Suprapubic skin (tissue), 4 donors: ENCODE measurements around the gene MRPL3.

Experiments used
- CTCF ChIP-seq, 2 donors: fragments of 200-600 bp in 1 of 2; fragments of 450-650 bp in 1 of 2; sonication (generic) in 1 of 2; IDR thresholded peaks; one replicate each; pipeline ENCODE4 v1.5.1; 2016 to 2019; ENCODE audit warnings: antibody characterized with exemption in 2 of 2, mild to moderate bottlenecking in 1 of 2, moderate library complexity in 1 of 2
- EP300 ChIP-seq: sonication (generic); formaldehyde crosslinking; IDR thresholded peaks from one replicate; pipeline ENCODE4 v1.6.1; 2017; ENCODE audit warnings: antibody characterized with exemption
- POLR2A ChIP-seq, 2 donors: fragments of 450-650 bp; IDR thresholded peaks; one replicate each; pipeline ENCODE4 v1.6.1; 2017; ENCODE audit warnings: antibody characterized with exemption in 2 of 2, mild to moderate bottlenecking in 2 of 2, moderate library complexity in 2 of 2
- POLR2AphosphoS5 ChIP-seq, 3 donors: sonication (generic); formaldehyde crosslinking; IDR thresholded peaks; one replicate each; pipeline ENCODE4 v1.6.1; 2017; ENCODE audit warnings: antibody characterized with exemption in 3 of 3

- TF ChIP-seq POLR2A (IDR thresholded peaks at IDR 0.05) (no peak), CTCF (IDR thresholded peaks at IDR 0.05) (no peak), EP300 (no peak), POLR2AphosphoS5 (IDR thresholded peaks at IDR 0.05) (no peak)
These were observed 38.0 kb upstream of the MRPL3 start for GRCh38 chr3:131540821-131541220.
